Activated gamma-delta T cell (primary cell): ENCODE results near the gene OR10S1.
"Not testable (repeated sequence)": the region's sequence is repeated elsewhere in the genome, so short reads cannot be mapped to it uniquely, and the experiment has no call there.

Source experiments
- DNase-seq: peaks from one replicate; lab custom pipeline; 2025; lab: John Stamatoyannopoulos, UW
- total RNA-seq, 2 donors: gene quantifications; one replicate each; lab custom pipeline; 2026; lab: John Stamatoyannopoulos, UW

The OR10S1 gene, protein sequence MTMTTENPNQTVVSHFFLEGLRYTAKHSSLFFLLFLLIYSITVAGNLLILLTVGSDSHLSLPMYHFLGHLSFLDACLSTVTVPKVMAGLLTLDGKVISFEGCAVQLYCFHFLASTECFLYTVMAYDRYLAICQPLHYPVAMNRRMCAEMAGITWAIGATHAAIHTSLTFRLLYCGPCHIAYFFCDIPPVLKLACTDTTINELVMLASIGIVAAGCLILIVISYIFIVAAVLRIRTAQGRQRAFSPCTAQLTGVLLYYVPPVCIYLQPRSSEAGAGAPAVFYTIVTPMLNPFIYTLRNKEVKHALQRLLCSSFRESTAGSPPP
- total RNA-seq: 0 reads per million in 2 donors

DNA sequence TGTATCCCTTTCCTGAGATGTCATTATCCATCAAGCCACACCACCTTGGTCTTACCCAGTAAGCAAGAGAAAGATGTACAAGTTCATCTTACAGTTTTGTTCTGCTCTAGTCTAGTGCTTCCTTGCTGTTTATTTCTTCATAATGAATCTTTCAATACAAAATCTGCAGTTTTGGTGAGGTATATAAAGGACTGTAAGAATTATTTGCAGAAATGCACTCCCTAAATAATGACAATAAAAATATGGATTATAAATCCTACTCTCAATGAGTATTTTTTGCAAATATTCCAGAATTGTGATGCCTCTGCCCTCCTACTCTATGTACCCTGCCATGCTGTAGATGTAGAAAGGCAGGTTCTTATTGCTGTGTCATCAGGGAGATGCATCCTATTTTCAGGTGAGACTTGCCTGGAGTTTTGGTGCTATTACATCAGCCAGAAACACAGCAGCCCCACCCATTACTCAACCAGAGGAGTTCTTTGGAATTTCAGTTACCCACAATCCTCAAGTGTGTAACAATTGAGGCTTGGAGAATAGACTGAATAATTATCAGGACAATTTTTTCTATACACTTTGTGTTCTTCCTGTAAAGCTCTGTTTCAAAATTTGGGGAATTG, at the start of gene OR10S1:
Gene OR10S1, minus strand, starts transcription at position 51 of the 617 bp plus-strand sequence. CDS start 117 bp downstream, outside the sequence.
- no peak for DNase-seq

DNA sequence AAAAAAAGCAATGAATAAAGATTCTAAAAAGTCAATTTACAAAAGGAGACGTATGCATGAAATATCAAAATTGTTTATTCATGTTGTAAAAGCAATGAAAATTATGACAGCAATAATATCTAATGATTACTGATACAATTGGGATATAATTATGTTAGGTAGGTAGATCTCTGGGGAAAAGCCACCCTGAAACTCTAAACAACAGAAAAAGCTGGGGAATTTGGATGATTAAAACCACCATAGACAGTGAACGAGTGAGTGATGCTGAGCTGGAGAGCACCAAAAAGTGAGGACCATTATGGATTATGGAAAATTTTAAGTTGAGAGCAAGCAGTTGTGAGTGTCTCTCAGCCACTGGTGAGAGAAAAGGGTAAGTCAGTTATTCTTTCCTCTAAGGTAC, 48.9 kb upstream of the OR10S1 start, which contains the start of gene OR10G8:
Gene OR10G8, plus strand, starts transcription at position 301 of the 400 bp plus-strand sequence. CDS start 2,825 bp downstream, outside the sequence.
- no peak for DNase-seq

DNA sequence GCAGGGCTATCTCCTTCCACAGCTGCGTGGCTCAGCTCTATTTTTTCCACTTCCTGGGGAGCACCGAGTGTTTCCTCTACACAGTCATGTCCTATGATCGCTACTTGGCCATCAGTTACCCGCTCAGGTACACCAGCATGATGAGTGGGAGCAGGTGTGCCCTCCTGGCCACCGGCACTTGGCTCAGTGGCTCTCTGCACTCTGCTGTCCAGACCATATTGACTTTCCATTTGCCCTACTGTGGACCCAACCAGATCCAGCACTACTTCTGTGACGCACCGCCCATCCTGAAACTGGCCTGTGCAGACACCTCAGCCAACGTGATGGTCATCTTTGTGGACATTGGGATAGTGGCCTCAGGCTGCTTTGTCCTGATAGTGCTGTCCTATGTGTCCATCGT, 38.3 kb upstream of the OR10S1 start:
- DNase-seq: not testable (repeated sequence)

DNA sequence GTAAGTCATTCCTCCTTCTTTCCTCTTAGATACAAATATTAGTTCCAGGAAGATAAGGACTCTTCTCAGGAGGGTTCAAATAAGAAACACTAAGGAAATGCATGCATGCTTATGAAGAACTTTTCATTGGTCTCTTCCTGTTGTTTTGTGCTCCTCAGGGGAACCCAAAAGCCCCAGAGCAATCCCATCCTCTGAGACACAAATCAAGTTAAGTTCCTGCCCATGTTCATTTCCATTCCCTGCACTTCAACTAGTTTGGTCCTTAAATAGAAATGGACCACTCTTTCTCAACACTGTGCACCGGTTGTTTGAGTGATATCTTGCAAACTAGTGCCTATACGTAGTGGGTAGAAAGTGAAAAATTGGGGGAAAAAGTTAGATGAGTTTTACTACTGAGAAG, 35.1 kb upstream of the OR10S1 start, which contains the start of gene OR10G4:
Gene OR10G4, plus strand, starts transcription at position 301 of the 400 bp plus-strand sequence. CDS start 2,578 bp downstream, outside the sequence.
- no peak for DNase-seq

DNA sequence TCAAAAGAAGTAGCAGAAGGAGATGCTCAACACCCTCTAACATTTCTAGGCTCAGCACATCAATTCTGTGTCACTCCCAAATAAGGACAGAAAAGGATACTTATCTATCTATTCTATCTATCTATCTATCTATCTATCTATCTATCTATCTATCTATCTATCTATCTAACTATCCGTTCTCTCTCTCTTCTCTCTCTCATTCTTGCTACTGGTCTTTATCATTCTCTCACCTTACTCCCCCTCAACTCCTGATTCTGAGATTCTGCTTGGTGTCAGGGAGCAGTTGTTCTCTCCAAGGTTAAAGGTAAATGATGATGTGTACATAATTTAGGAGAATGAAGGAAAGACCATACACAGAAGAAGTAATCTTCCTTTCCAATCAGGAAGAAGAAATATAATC, 17.5 kb upstream of the OR10S1 start, which contains the start of gene OR10G6:
Gene OR10G6, minus strand, starts transcription at position 43 of the 400 bp plus-strand sequence. Its CDS starts 0 bp downstream, at position 43.
- DNase-seq: no peak

DNA sequence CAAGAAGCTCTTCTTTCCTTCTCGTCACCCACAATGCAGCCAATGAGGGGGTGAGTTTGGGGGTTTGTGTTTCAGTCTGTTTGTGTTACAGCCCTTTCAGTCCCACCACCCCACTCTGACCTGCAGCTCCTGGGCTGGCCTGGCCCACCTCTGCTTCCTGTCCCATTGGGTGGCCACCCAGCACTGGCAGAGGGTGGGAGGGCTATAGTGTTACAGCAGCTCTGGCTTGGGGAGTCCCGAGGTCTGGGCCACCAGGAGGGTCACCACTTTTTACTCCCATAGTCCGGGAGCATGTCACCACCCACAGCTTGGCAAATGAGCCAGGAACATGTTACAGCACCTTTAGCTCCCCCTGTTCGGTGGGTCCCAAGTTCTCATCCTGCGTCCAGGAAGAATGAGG, 1.7 kb upstream of the OR10S1 start:
- no peak for DNase-seq

DNA sequence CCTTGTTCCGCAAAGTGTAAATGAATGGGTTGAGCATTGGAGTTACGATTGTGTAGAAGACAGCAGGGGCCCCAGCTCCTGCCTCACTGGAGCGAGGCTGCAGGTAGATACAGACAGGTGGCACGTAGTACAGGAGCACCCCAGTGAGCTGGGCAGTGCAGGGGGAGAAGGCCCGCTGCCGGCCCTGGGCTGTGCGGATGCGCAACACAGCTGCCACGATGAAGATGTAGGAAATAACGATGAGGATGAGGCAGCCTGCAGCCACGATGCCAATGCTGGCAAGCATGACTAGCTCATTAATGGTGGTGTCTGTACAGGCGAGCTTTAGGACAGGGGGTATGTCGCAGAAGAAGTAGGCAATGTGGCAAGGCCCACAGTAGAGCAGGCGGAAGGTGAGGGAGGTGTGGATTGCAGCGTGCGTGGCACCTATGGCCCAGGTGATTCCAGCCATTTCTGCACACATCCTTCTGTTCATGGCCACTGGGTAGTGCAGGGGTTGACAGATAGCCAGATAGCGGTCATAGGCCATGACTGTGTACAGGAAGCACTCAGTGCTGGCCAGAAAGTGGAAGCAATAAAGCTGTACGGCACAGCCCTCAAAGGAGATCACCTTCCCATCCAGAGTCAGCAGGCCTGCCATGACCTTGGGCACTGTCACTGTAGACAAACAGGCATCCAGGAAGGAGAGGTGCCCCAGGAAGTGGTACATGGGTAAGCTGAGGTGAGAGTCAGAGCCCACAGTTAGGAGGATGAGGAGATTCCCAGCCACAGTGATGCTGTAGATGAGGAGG, 616 bp downstream of the OR10S1 start:
- no peak for DNase-seq

DNA sequence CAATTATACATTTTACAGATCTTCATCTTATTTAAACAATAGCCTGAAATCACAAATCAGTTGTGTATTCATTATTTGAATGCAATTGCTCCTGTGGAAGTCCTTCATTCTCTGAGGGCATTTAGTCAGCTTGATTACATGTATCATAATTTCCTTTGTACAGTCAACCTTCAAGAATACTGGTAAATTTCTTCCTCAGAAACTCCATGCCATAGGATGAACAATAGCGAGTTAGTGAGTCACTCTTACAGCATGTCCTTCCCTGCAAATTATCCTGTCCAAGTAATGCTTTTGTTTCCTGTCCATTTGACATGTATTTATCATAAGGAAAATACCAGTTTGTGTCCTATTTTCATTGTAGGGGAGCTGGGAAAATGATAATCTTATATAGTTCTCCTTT, 3.8 kb downstream of the OR10S1 start:
- no peak for DNase-seq

DNA sequence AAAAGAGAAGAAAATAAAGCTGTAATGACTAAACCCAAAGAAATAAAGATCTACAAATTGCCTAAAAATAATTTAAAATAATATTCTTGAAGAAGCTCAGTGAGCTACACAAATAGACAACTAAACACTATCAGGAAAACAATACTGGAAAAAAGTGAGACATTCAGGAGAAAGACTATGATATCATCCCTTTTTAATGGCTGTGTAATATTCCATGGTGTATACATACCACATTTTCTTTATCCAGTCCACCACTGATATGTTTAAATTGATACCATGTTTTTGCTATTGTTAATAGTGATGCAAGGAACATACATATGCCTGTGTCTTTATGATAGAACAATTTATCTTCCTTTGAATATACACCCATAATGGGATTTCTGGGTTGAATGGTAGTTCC, 20.8 kb downstream of the OR10S1 start:
- no peak for DNase-seq

DNA sequence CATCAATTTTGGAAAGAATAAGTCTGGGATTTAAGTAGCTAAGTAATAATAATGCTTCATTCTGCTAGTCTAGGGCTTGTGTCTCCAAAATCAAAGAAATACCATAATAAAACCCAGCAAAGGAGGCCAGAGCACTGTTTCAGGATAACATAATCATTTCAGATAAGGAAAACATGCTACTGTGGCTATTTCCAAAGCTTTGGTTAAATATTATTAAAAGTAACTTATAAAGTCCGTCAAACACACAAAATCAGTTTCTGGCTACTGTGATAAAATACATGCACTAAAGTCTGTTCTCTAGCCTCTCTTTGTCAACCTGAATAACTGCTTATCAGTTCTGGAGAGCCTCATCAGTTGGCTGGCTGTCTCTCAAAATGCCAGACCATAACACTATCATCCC, 32.4 kb downstream of the OR10S1 start:
- no peak for DNase-seq

DNA sequence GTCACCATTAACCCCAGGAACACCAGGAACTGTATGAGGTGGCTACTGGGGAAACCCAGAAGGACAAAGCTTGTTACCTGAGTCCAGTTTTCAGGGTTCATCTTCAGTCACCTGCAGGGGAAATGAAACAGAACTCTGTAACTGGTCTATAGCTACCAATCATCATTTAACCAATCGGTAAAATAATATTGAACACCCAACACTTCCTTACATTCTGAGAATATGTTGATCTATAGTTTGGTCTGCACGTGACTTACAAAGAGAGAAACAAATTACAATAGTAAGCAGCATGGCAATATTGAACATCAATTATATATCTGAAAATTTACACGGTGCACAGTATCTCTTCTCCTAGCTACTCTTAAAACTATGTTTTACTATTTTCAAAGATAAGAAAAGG, 33.8 kb downstream of the OR10S1 start, which contains the start of gene OR6T1:
Gene OR6T1, minus strand, starts transcription at position 101 of the 400 bp plus-strand sequence. Its CDS starts 0 bp downstream, at position 101.
- no peak for DNase-seq

DNA sequence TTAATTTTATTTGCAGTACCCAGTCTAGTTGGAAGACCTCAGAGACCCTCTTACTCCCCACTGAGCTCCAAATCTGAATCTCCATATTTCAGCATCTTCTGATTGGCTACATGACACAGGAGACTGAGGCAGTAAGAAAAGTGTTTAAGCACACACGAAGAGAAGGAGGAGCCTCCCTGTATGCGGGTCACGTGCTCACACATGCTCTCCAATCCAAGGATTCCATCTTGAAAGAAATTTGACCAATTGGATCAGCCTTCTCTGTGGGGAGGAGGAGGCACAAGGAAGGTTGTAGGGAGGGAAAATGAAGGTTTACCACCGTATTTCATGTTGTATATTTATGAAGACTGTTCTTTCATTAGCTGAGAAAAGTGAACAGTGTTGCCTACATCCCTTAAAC, 35.2 kb downstream of the OR10S1 start:
- no peak for DNase-seq

DNA sequence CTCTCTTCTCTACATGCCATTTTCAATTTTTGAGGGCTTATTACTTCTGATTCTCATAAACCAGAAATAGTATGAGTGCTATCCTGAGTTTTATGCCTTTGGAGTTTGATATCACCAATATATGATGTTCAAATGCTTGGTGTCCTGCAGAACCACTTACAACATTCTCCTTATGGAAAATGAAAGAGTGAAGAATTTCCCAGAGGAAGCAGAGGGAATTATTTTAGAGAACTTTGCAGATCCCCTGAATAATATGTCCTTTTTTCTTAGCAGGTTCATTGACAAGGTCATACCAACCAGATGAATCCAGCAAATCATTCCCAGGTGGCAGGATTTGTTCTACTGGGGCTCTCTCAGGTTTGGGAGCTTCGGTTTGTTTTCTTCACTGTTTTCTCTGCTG, 38.3 kb downstream of the OR10S1 start, which contains the start of gene OR4D5:
Gene OR4D5, plus strand, starts transcription at position 301 of the 400 bp plus-strand sequence. Its CDS starts 0 bp downstream, at position 301.
- no peak for DNase-seq
